ENCODE data around the gene PLB1. TPM values are rescaled to one million over a fixed set of nuclear protein-coding genes. Genes with fewer than 3 reads are reported as not detected.

PLB1 gene
- total and polyA plus RNA-seq, 2 experiments from 2014 or later, result 0.06 to 0.21 TPM

GRCh38 chr2:28645553-28645952 is 149.7 kb downstream of the PLB1 start (continued):
- TF ChIP-seq CTCF (conservative IDR thresholded peaks at IDR 0.05; ENCODE audit: low read depth in 2 of 2) (no peak), POLR2AphosphoS5 (IDR thresholded peaks at IDR 0.05; ENCODE audit: low read depth) (no peak), CREB1 (CRISPR knock-in tag; IDR thresholded peaks at IDR 0.05; ENCODE audit: low read depth) (no peak), JUNB (IDR thresholded peaks at IDR 0.05; ENCODE audit: unreplicated experiment) (no peak), NANOG (IDR thresholded peaks at IDR 0.05; ENCODE audit: borderline replicate concordance) (no peak), EZH2phosphoT487 (IDR thresholded peaks at IDR 0.05; ENCODE audit: unreplicated experiment) (no peak), STAT1 (IDR thresholded peaks at IDR 0.05; ENCODE audit: unreplicated experiment) (no peak), REST (IDR thresholded peaks at IDR 0.05; ENCODE audit: unreplicated experiment) (no peak), ZNF114 (CRISPR knock-in tag; IDR thresholded peaks at IDR 0.05) (no peak)

- no peak overlapping the region for H3K4me2 ChIP-seq
- H4K20me1 ChIP-seq (replicated peaks; ENCODE audit: insufficient read depth), result no peaks in the 10 kb centered on the region
- peaks cover 6% of the 10 kb centered on the region for H3K27me3 Mint-ChIP-seq (ENCODE audit: insufficient read depth, low read depth, poor library complexity)
- H3K4me3 Mint-ChIP-seq, result no peak overlapping the region
- peaks cover 17% of the 10 kb centered on the region for H3K4me1 Mint-ChIP-seq
- no peak for ATAC-seq
- no peaks in the 10 kb centered on the region for H3K27me3 ChIP-seq (ENCODE audit: insufficient read depth)
- no peaks in the 10 kb centered on the region for H3K79me2 ChIP-seq (replicated peaks; ENCODE audit: insufficient read depth)
- no peaks in the 10 kb centered on the region for H3K36me3 ChIP-seq (ENCODE audit: insufficient read depth)
- H3F3A ChIP-seq (replicated peaks; ENCODE audit: low read depth), result no peaks in the 10 kb centered on the region
- no peak overlapping the region for H3K4me3 ChIP-seq
- no peaks in the 10 kb centered on the region for H3K4me1 ChIP-seq (ENCODE audit: insufficient read depth)
- H3K9me2 ChIP-seq (ENCODE audit: insufficient read depth), result no peaks in the 10 kb centered on the region
- no peaks in the 10 kb centered on the region for H3K9me3 Mint-ChIP-seq
- DNase-seq (ENCODE audit: low spot score), result no peak
- no peak overlapping the region for H3K27ac ChIP-seq (ENCODE audit: low read depth)
- no peak overlapping the region for H3K27ac Mint-ChIP-seq
- H2AFZ ChIP-seq, result no peak overlapping the region
- no peaks in the 10 kb centered on the region for H3K36me3 Mint-ChIP-seq (ENCODE audit: low read depth)
- TF ChIP-seq CTCF (conservative IDR thresholded peaks at IDR 0.05; ENCODE audit: low read depth in 2 of 2) (no peak), ETS1 (IDR thresholded peaks at IDR 0.05) (no peak), CREB1 (CRISPR knock-in tag; IDR thresholded peaks at IDR 0.05; ENCODE audit: low read depth) (no peak), NANOG (IDR thresholded peaks at IDR 0.05; ENCODE audit: borderline replicate concordance) (no peak), EZH2phosphoT487 (IDR thresholded peaks at IDR 0.05; ENCODE audit: unreplicated experiment) (no peak)
Measured at GRCh38 chr2:28647682-28648081, 151.8 kb downstream of the PLB1 start.
